HEK293T (cell line): ENCODE results near the gene SH3RF1.

Source experiments
- CTCF ChIA-PET: fragments of 350-600 bp; formaldehyde crosslinking; extraction: SDS; loops from one replicate; lab custom pipeline; 2021; ENCODE audit warnings: antibody characterized with exemption, inconsistent platforms; lab: Yijun Ruan, JAX
- POLR2A ChIA-PET: fragments of 350-600 bp; formaldehyde crosslinking; extraction: SDS; loops from one replicate; lab custom pipeline; 2020; ENCODE audit warnings: antibody characterized with exemption, inconsistent platforms; lab: Yijun Ruan, JAX
- DNase-seq: peaks from one replicate; pipeline ENCODE4 v3.0.0; 2012; ENCODE audit warnings: mixed read lengths; ENCODE audit errors: extremely low spot score
- ARNT ChIP-seq: fragments of 450-650 bp; IDR thresholded peaks from 2 replicates; pipeline ENCODE4 v1.6.1; 2017; ENCODE audit warnings: mild to moderate bottlenecking
- BHLHE40 ChIP-seq: fragments of 450-650 bp; IDR thresholded peaks from 2 replicates; pipeline ENCODE4 v1.6.1; 2016; ENCODE audit warnings: mild to moderate bottlenecking, moderate library complexity, borderline replicate concordance
- CTBP1 ChIP-seq: fragments of 450-650 bp; IDR thresholded peaks from 2 replicates; pipeline ENCODE4 v1.6.1; 2016; ENCODE audit warnings: borderline replicate concordance
- ELF4 ChIP-seq: fragments of 450-650 bp; IDR thresholded peaks from 2 replicates; pipeline ENCODE4 v1.6.1; 2017; ENCODE audit warnings: antibody characterized with exemption
- FOXA1 ChIP-seq: fragments of 450-650 bp; IDR thresholded peaks from 2 replicates; pipeline ENCODE4 v1.6.1; 2016; ENCODE audit warnings: mild to moderate bottlenecking
- FOXK2 ChIP-seq: fragments of 450-650 bp; IDR thresholded peaks from 2 replicates; pipeline ENCODE4 v1.6.1; 2016; ENCODE audit warnings: mild to moderate bottlenecking
- FOXM1 ChIP-seq: fragments of 450-650 bp; IDR thresholded peaks from 2 replicates; pipeline ENCODE4 v1.6.1; 2017; ENCODE audit warnings: mild to moderate bottlenecking, borderline replicate concordance
- HDGF ChIP-seq: fragments of 450-650 bp; IDR thresholded peaks from 2 replicates; pipeline ENCODE4 v1.6.1; 2017; ENCODE audit warnings: antibody characterized with exemption, borderline replicate concordance
- L3MBTL2 ChIP-seq: fragments of 450-650 bp; conservative IDR thresholded peaks from 2 replicates; pipeline ENCODE4 v1.6.1; 2016; ENCODE audit warnings: mild to moderate bottlenecking
- LEF1 ChIP-seq: fragments of 450-650 bp; IDR thresholded peaks from 2 replicates; pipeline ENCODE4 v1.6.1; 2017; ENCODE audit warnings: mild to moderate bottlenecking, borderline replicate concordance
- NFRKB ChIP-seq: fragments of 450-650 bp; IDR thresholded peaks from 2 replicates; pipeline ENCODE4 v1.6.1; 2016; ENCODE audit warnings: mild to moderate bottlenecking, moderate library complexity
- PKNOX1 ChIP-seq: fragments of 450-650 bp; IDR thresholded peaks from 2 replicates; pipeline ENCODE4 v1.6.1; 2016
- SP1 ChIP-seq: fragments of 450-650 bp; IDR thresholded peaks from 2 replicates; pipeline ENCODE4 v1.6.1; 2017
- SUZ12 ChIP-seq: fragments of 450-650 bp; IDR thresholded peaks from 2 replicates; pipeline ENCODE4 v1.6.1; 2016; ENCODE audit warnings: mild to moderate bottlenecking
- TARDBP ChIP-seq: fragments of 450-650 bp; IDR thresholded peaks from 2 replicates; pipeline ENCODE4 v1.6.1; 2016
- ZNF384 ChIP-seq: fragments of 450-650 bp; IDR thresholded peaks from 2 replicates; pipeline ENCODE4 v1.6.1; 2016

The SH3RF1 gene

GRCh38 chr4:169090484-169091215 lies 180.1 kb downstream of the SH3RF1 start:
- no peak for DNase-seq
- ChIA-PET POLR2A (no interaction called here), CTCF (no interaction called here)
- TF ChIP-seq TARDBP, result no peak
- no peak for TF ChIP-seq ARNT
- no peak for TF ChIP-seq SP1
- no peak for TF ChIP-seq L3MBTL2
- TF ChIP-seq NFRKB, result no peak
- TF ChIP-seq ZNF384, result no peak
- no peak for TF ChIP-seq FOXA1
- TF ChIP-seq BHLHE40, result no peak
- TF ChIP-seq FOXK2, result no peak
- TF ChIP-seq HDGF, result no peak
- TF ChIP-seq LEF1, result no peak
- no peak for TF ChIP-seq FOXM1
- no peak for TF ChIP-seq CTBP1

- TF ChIP-seq ARNT (no peak), SUZ12 (no peak), TARDBP (no peak), LEF1 (no peak), CTBP1 (no peak), L3MBTL2 (no peak), FOXK2 (no peak), NFRKB (no peak), HDGF (no peak), SP1 (no peak), ELF4 (no peak), FOXM1 (no peak), BHLHE40 (no peak), FOXA1 (no peak), ZNF384 (no peak), PKNOX1 (no peak)
- DNase-seq, result no peak
- CTCF ChIA-PET, result no interaction called here
- POLR2A ChIA-PET, result no interaction called here
Measured at GRCh38 chr4:169089004-169089403, 181.8 kb downstream of the SH3RF1 start.

- no peak for TF ChIP-seq L3MBTL2
- TF ChIP-seq ELF4, result no peak
- TF ChIP-seq FOXM1, result no peak
- no peak for TF ChIP-seq LEF1
- TF ChIP-seq ZNF384, result no peak
- no peak for TF ChIP-seq FOXA1
- no peak for TF ChIP-seq SP1
- TF ChIP-seq SUZ12, result no peak
- no peak for TF ChIP-seq FOXK2
- no peak for TF ChIP-seq BHLHE40
- no peak for TF ChIP-seq HDGF
- TF ChIP-seq CTBP1, result no peak
- TF ChIP-seq PKNOX1, result no peak
- no peak for TF ChIP-seq NFRKB
- no peak for TF ChIP-seq ARNT
- TF ChIP-seq TARDBP, result no peak
- ChIA-PET POLR2A (interaction anchor here (1.0 kb wide), 1 partner anchor 75 kb away, joined by 5 read pairs; the partner anchor contains the start of gene CBR4), CTCF (interaction anchor here (0.8 kb wide), 1 partner anchor 172 kb away, joined by 3 read pairs; no protein-coding TSS in a partner anchor)
- DNase-seq, result no peak
Measured at GRCh38 chr4:169084954-169085353, 185.8 kb downstream of the SH3RF1 start.

GRCh38 chr4:169080981-169081380 lies 189.8 kb downstream of the SH3RF1 start:
- no peak for DNase-seq
- TF ChIP-seq ELF4 (no peak), TARDBP (no peak), BHLHE40 (no peak), FOXM1 (no peak), FOXK2 (no peak), L3MBTL2 (no peak), PKNOX1 (no peak), CTBP1 (no peak), ZNF384 (no peak), LEF1 (no peak), ARNT (no peak), SP1 (no peak), FOXA1 (no peak)
- ChIA-PET CTCF (no interaction called here), POLR2A (no interaction called here)

- ChIA-PET POLR2A (interaction anchor here (0.7 kb wide), 1 partner anchor 70 kb away, joined by 3 read pairs; the partner anchor contains the start of gene CBR4), CTCF (interaction anchor here (1.0 to 1.8 kb wide), 2 partner anchors 10 to 55 kb away, joined by 3 to 5 read pairs; no protein-coding TSS in a partner anchor)
- TF ChIP-seq HDGF, result no peak
- TF ChIP-seq FOXM1, result no peak
- no peak for DNase-seq
Measured at GRCh38 chr4:169079942-169080827, 190.6 kb downstream of the SH3RF1 start.
